ENCODE measurements around the gene TNS1. TPM values are rescaled to one million over a fixed set of nuclear protein-coding genes. Genes with fewer than 3 reads are reported as not detected.

TNS1 gene
- total and polyA plus RNA-seq, 10 of the 15 experiments (the other 5 are each of a cell fraction or from before 2014, with no cell fraction given): 0.05 to 0.44 TPM; not detected in 8

GRCh38 chr2:217972037-217972436 is 30.8 kb downstream of the TNS1 start (continued):
- TF ChIP-seq ZBTB11 (CRISPR knock-in tag; IDR thresholded peaks at IDR 0.05) (no peak), RBBP5 (conservative IDR thresholded peaks at IDR 0.05) (no peak), IKZF2 (IDR thresholded peaks at IDR 0.05) (no peak), ZNF592 (IDR thresholded peaks at IDR 0.05) (no peak)

GRCh38 chr2:217971166-217971565 is 31.6 kb downstream of the TNS1 start:
- CTCF ChIA-PET: no interaction called here

More at GRCh38 chr2:217971166-217971565, 31.6 kb downstream of the TNS1 start:
- TF ChIP-seq SKIL (IDR thresholded peaks at IDR 0.05; ENCODE audit: low read depth, poor library complexity, severe bottlenecking) (no peak), CBFB (IDR thresholded peaks at IDR 0.05; ENCODE audit: low read depth) (no peak)
- Histone ChIP-seq H3K27ac (ENCODE audit: control insufficient read depth, insufficient read depth) (no peak overlapping the region), H3K27me3 (replicated peaks in 1 of 2; ENCODE audit: control insufficient read depth in 2 of 2, insufficient read depth in 2 of 2, low read length in 1 of 2) (peaks cover 0 to 2% of the 10 kb centered on the region in 2 experiments; a peak in 3 of 4 replicates), H3K36me3 (ENCODE audit: control insufficient read depth in 2 of 2, insufficient read depth in 2 of 2, low read length in 1 of 2) (no peaks in the 10 kb centered on the region), H3K79me2 (ENCODE audit: control insufficient read depth, insufficient read depth, low read length) (no peaks in the 10 kb centered on the region), H3K4me3 (no peak overlapping the region), H3K9me3 (replicated peaks; ENCODE audit: control insufficient read depth, insufficient read depth, low read length) (no peaks in the 10 kb centered on the region), H4K20me1 (ENCODE audit: control insufficient read depth, insufficient read depth) (no peaks in the 10 kb centered on the region), H3K4me1 (ENCODE audit: control insufficient read depth, insufficient read depth, low read length) (no peaks in the 10 kb centered on the region), H3K9ac (ENCODE audit: control insufficient read depth, insufficient read depth, low read length) (no peak overlapping the region), H3K4me2 (ENCODE audit: control insufficient read depth, insufficient read depth) (no peak overlapping the region), H2AFZ (ENCODE audit: control insufficient read depth, low read depth, low read length) (no peak overlapping the region)
- ChIA-PET SMC1A (ENCODE audit: uncharacterized antibody, unreplicated experiment) (no interaction called here), RAD21 (ENCODE audit: unreplicated experiment) (no interaction called here), POLR2A (no interaction called here)
- no peak for FAIRE-seq
- in situ Hi-C loops (cut with MboI): no loop called here
- ATAC-seq: no peak
- intact Hi-C loops (cut with micrococcal nuclease; ENCODE audit: unreplicated experiment): no loop called here
- 19% methylated on average over 5 of the region's 5 CpGs for WGBS (ENCODE audit: insufficient coverage, insufficient replicate concordance, low lambda C conversion rate, missing lambda C conversion rate)
- no peak for DNase-seq (ENCODE audit: low read depth, low spot score)
- BruUV-seq (replicated peaks): no TSS peak
